ENCODE results near the gene VPS16. TPM values are rescaled to one million over a fixed set of nuclear protein-coding genes. Genes with fewer than 3 reads are reported as not detected.
"Not testable (repeated sequence)": the region's sequence is repeated elsewhere in the genome, so short reads cannot be mapped to it uniquely, and the experiment has no call there.

Gene VPS16
- polyA plus RNA-seq, 4 donors, result 29.3 to 94.6 (median 51.6) TPM

DNA sequence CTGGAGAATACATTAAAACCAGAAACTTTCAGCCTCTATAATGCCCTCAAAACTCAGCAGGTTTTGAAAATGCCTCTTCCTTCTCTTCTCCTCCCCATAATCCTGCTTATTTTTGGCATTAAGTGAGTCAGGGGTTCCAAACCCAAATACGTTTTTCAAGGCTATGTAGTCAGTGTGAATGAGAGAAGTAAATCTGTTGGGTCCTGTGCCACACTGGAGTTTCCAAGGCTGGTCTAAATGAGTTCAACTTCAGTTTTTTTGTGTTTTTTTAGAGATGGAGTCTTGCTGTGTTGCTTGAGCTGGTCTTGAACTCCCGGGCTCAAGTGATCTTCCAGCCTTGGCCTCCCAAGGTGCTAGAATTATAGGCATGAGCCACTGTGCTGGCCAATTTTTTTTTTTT is 53.7 kb downstream of the VPS16 start:
- 91 to 95% (median 92%) methylated on average over 2 of the region's 2 CpGs for WGBS, 3 donors
- no peak overlapping the region for H3K27ac ChIP-seq (ENCODE audit: low read depth in 1 of 3, low read length in 2 of 3)
- peaks cover 3 to 5% (median 3%) of the 10 kb centered on the region in 3 donors for H3K4me1 ChIP-seq (ENCODE audit: control insufficient read depth in 3 of 3, insufficient read depth in 2 of 3, low read depth in 1 of 3, low read length in 2 of 3)
- no peak for FAIRE-seq
- H3K36me3 ChIP-seq (ENCODE audit: control insufficient read depth in 3 of 3, insufficient read depth in 2 of 3, low read depth in 1 of 3, low read length in 3 of 3), result peaks cover 0 to 3% (median 0%) of the 10 kb centered on the region in 3 donors
- no peak for DNase-seq
- H3K27me3 ChIP-seq (ENCODE audit: control insufficient read depth in 3 of 3, insufficient read depth in 3 of 3, low read length in 3 of 3), result no peaks in the 10 kb centered on the region
- H3K4me3 ChIP-seq (ENCODE audit: low read depth in 1 of 3, low read length in 3 of 3), result no peak overlapping the region
- peaks cover 0 to 8% of the 10 kb centered on the region in 2 donors for H3K9me3 ChIP-seq (ENCODE audit: control insufficient read depth in 2 of 2, insufficient read depth in 1 of 2, low read depth in 1 of 2, low read length in 1 of 2)

DNA sequence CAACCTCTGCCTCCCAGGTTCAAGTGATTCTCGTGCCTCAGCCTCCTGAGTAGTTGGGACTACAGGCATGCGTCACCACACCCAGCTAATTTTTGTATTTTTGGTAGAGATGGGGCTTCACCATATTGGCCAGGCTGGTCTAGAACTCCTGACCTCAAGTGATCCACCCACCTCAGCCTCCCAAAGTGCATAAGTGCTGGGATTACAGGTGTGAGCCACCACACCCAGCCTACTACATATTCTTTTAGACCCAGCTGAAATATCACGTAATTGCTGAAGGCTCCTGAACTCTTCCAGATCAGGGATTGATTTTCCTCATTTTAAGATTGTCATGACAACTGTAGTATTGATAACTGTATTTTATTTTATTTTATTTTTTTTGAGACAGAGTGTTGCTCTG is 54.6 kb downstream of the VPS16 start:
- H3K27me3 ChIP-seq (ENCODE audit: control insufficient read depth in 3 of 3, insufficient read depth in 3 of 3, low read length in 3 of 3); H3K4me3 ChIP-seq (ENCODE audit: low read depth in 1 of 3, low read length in 3 of 3); H3K27ac ChIP-seq (ENCODE audit: low read depth in 1 of 3, low read length in 2 of 3); H3K9me3 ChIP-seq (ENCODE audit: control insufficient read depth in 2 of 2, insufficient read depth in 1 of 2, low read depth in 1 of 2, low read length in 1 of 2); H3K4me1 ChIP-seq (ENCODE audit: control insufficient read depth in 3 of 3, insufficient read depth in 2 of 3, low read depth in 1 of 3, low read length in 2 of 3); FAIRE-seq; H3K36me3 ChIP-seq (ENCODE audit: control insufficient read depth in 3 of 3, insufficient read depth in 2 of 3, low read depth in 1 of 3, low read length in 3 of 3); DNase-seq: not testable (repeated sequence)
- WGBS, 3 donors, result 94 to 97% (median 95%) methylated on average over 3 of the region's 3 CpGs

DNA sequence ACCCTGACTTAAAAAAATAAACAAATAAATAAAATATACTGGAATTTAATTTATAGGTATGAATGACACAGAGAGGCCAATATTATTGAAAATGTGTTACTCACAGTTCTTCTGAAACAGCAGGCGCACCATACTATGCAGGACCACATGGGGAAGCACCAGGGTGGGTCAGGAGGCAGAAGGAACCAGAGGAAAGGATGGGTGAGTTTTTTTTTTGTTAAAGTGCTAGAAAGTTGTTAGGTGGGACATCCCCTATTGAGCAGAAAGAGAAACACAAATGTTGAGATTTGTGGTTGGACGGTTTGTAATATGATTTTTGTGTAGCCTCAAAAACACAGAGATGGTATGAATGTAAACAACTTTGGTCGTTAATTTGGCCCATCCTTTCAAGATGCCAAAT is 58.7 kb downstream of the VPS16 start:
- H3K4me3 ChIP-seq (ENCODE audit: low read depth in 1 of 3, low read length in 3 of 3), result no peak overlapping the region
- H3K4me1 ChIP-seq (ENCODE audit: control insufficient read depth in 3 of 3, insufficient read depth in 2 of 3, low read depth in 1 of 3, low read length in 2 of 3), result no peaks in the 10 kb centered on the region
- no peak for DNase-seq
- no peak for FAIRE-seq
- H3K27me3 ChIP-seq (ENCODE audit: control insufficient read depth in 3 of 3, insufficient read depth in 3 of 3, low read length in 3 of 3), result no peaks in the 10 kb centered on the region
- no peak overlapping the region for H3K27ac ChIP-seq (ENCODE audit: low read depth in 1 of 3, low read length in 2 of 3)
- WGBS, 3 donors, result 78 to 88% (median 80%) methylated on average over 3 of the region's 3 CpGs
- H3K9me3 ChIP-seq (ENCODE audit: control insufficient read depth in 2 of 2, insufficient read depth in 1 of 2, low read depth in 1 of 2, low read length in 1 of 2), result peaks cover 0 to 8% of the 10 kb centered on the region in 2 donors
- H3K36me3 ChIP-seq (ENCODE audit: control insufficient read depth in 3 of 3, insufficient read depth in 2 of 3, low read depth in 1 of 3, low read length in 3 of 3), result peaks cover 0 to 6% (median 2%) of the 10 kb centered on the region in 3 donors

DNA sequence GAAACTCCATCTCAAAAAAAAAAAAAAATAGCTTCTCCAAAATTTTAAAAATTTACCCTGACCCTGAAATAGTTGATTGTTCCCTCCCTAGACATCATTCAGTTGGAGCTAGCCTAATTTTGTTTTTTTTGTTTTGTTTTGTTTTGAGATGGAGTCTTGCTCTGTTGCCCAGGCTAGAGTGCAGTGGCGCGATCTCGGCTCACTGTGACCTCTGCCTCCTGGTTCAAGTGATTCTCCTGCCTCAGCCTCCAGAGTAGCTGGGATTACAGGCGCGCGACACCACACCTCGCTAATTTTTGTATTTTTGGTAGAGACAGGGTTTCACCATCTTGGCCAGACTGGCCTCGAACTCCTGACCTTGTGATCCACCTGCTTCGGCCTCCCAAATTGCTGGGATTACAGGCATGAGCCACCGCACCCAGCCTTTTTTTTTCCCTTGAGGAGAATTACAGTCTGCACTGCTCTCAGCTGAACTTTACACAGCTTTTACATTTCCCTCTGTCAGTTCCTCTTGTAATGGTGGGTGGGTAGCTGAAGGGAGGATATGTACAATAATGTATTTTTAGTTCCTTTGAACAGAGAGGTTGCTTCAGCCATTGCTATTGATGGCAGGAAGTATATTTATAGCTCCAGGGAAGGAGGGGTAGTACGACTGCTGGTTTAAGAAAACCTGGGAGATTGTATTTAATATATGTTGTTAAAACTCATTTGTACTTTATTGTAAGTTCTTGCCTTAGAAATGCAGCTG is 60.5 kb downstream of the VPS16 start:
- FAIRE-seq (no peak), DNase-seq (no peak)
- H3K27ac ChIP-seq (ENCODE audit: low read depth in 1 of 3, low read length in 2 of 3), result no peak overlapping the region
- 77 to 91% (median 90%) methylated on average over 11 of the region's 11 CpGs for WGBS, 3 donors
- H3K36me3 ChIP-seq (ENCODE audit: control insufficient read depth in 3 of 3, insufficient read depth in 2 of 3, low read depth in 1 of 3, low read length in 3 of 3), result peaks cover 0 to 3% (median 2%) of the 10 kb centered on the region in 3 donors
- no peak overlapping the region for H3K4me3 ChIP-seq (ENCODE audit: low read depth in 1 of 3, low read length in 3 of 3)
- no peaks in the 10 kb centered on the region for H3K4me1 ChIP-seq (ENCODE audit: control insufficient read depth in 3 of 3, insufficient read depth in 2 of 3, low read depth in 1 of 3, low read length in 2 of 3)
- H3K9me3 ChIP-seq (ENCODE audit: control insufficient read depth in 2 of 2, insufficient read depth in 1 of 2, low read depth in 1 of 2, low read length in 1 of 2), result no peaks in the 10 kb centered on the region
- H3K27me3 ChIP-seq (ENCODE audit: control insufficient read depth in 3 of 3, insufficient read depth in 3 of 3, low read length in 3 of 3), result no peaks in the 10 kb centered on the region

DNA sequence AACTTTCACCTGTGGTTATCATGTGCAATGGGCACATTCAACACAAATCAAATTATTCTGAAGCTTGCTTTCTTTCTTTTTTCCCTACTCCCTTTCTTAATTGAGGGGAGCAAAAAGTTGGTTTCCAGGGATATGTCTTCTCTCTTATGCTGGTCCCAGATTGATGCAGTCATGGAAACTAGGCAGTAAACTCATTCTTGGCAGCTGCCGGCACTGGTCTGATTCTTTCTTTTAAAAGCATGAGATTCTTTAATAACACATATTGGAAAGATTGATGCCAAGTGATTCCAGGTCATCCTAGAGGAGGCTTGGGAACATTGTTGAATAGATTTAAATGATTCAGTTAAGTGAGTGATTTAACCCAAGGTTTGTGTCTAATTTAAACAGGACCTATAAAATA is 61.7 kb downstream of the VPS16 start:
- Histone ChIP-seq H3K4me3 (ENCODE audit: low read depth in 1 of 3, low read length in 3 of 3) (no peak overlapping the region), H3K27me3 (ENCODE audit: control insufficient read depth in 3 of 3, insufficient read depth in 3 of 3, low read length in 3 of 3) (no peaks in the 10 kb centered on the region), H3K36me3 (ENCODE audit: control insufficient read depth in 3 of 3, insufficient read depth in 2 of 3, low read depth in 1 of 3, low read length in 3 of 3) (peaks cover 0 to 3% (median 2%) of the 10 kb centered on the region in 3 donors), H3K27ac (ENCODE audit: low read depth in 1 of 3, low read length in 2 of 3) (no peak overlapping the region), H3K4me1 (ENCODE audit: control insufficient read depth in 3 of 3, insufficient read depth in 2 of 3, low read depth in 1 of 3, low read length in 2 of 3) (no peaks in the 10 kb centered on the region), H3K9me3 (ENCODE audit: control insufficient read depth in 2 of 2, insufficient read depth in 1 of 2, low read depth in 1 of 2, low read length in 1 of 2) (no peaks in the 10 kb centered on the region)
- DNase-seq, result no peak
- 0 to 80% (median 15%) methylated on average over 1 of the region's 1 CpG for WGBS, 3 donors
- FAIRE-seq, result no peak

DNA sequence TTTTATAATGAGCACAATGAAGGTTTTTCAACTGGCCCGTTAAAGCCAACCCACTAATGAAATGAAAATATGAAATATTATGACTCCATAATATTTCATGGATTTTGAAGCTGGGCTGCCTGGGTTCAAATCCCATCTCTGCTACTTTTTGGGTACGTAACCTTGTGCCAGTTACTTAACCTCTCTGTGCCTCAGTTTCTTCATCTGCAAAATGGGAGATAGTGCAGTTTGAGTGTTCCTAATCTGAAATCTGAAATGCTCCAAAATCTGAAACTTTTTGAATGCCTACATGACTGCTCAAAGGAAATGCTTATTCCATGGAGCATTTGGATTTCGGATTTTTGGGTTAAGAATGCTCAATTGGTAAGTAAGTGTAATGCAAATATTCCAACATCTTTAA is 62.3 kb downstream of the VPS16 start:
- Histone ChIP-seq H3K9me3 (ENCODE audit: control insufficient read depth in 2 of 2, insufficient read depth in 1 of 2, low read depth in 1 of 2, low read length in 1 of 2) (no peaks in the 10 kb centered on the region), H3K4me1 (ENCODE audit: control insufficient read depth in 3 of 3, insufficient read depth in 2 of 3, low read depth in 1 of 3, low read length in 2 of 3) (no peaks in the 10 kb centered on the region), H3K27me3 (ENCODE audit: control insufficient read depth in 3 of 3, insufficient read depth in 3 of 3, low read length in 3 of 3) (no peaks in the 10 kb centered on the region), H3K27ac (ENCODE audit: low read depth in 1 of 3, low read length in 2 of 3) (no peak overlapping the region), H3K36me3 (ENCODE audit: control insufficient read depth in 3 of 3, insufficient read depth in 2 of 3, low read depth in 1 of 3, low read length in 3 of 3) (peaks cover 0 to 3% (median 2%) of the 10 kb centered on the region in 3 donors), H3K4me3 (ENCODE audit: low read depth in 1 of 3, low read length in 3 of 3) (no peak overlapping the region)
- 93 to 97% (median 97%) methylated on average over 3 of the region's 3 CpGs for WGBS, 3 donors
- DNase-seq, result no peak
- FAIRE-seq, result no peak

DNA sequence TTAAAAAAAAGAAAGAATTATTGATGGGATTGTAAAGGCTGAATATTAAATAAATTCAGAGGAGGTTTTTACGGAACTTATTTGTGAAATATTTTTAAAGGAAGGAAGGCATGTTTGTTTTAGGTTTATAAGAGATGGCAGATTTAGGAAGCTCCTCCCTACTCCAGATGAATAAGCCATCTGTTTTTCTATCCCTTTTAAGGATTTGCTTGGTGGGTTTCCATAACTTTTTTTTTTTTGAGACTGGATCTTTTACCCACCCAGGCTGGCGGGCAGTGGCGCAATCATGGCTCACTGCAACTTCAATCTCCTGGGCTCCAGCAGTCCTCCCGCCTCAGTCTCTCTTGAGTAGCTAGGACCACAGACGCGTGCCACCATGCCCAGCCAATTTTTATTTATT is 63.1 kb downstream of the VPS16 start:
- peaks cover 0 to 3% (median 2%) of the 10 kb centered on the region in 3 donors for H3K36me3 ChIP-seq (ENCODE audit: control insufficient read depth in 3 of 3, insufficient read depth in 2 of 3, low read depth in 1 of 3, low read length in 3 of 3)
- H3K4me1 ChIP-seq (ENCODE audit: control insufficient read depth in 3 of 3, insufficient read depth in 2 of 3, low read depth in 1 of 3, low read length in 2 of 3), result no peaks in the 10 kb centered on the region
- WGBS, 3 donors, result 97 to 99% (median 99%) methylated on average over 6 of the region's 6 CpGs
- no peak overlapping the region for H3K27ac ChIP-seq (ENCODE audit: low read depth in 1 of 3, low read length in 2 of 3)
- no peak for FAIRE-seq
- DNase-seq, result no peak
- H3K4me3 ChIP-seq (ENCODE audit: low read depth in 1 of 3, low read length in 3 of 3), result no peak overlapping the region
- no peaks in the 10 kb centered on the region for H3K27me3 ChIP-seq (ENCODE audit: control insufficient read depth in 3 of 3, insufficient read depth in 3 of 3, low read length in 3 of 3)
- H3K9me3 ChIP-seq (ENCODE audit: control insufficient read depth in 2 of 2, insufficient read depth in 1 of 2, low read depth in 1 of 2, low read length in 1 of 2), result no peaks in the 10 kb centered on the region

DNA sequence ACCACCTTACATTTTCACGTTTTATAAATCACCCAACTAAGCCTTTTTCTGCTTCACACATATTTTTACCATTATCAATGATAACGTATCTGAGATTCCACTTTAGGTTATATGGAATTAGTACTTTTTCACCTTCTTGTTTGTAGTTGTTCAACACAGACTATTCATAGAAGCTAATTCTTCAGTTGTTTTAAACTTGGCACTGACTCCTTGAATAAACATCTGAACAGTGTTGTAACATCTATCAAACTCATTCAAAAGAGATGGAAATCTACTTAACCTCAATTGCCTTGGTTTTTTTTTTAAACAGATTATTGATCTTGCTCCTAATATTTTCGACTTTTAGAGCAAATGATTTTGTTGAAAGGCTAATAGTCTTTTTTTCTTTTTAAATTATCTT is 67.0 kb downstream of the VPS16 start:
- DNase-seq (no peak), FAIRE-seq (peak; percentile 30)
- H3K27ac ChIP-seq (ENCODE audit: low read depth in 1 of 3, low read length in 2 of 3), result no peak overlapping the region
- peaks cover 0 to 2% (median 0%) of the 10 kb centered on the region in 3 donors for H3K36me3 ChIP-seq (ENCODE audit: control insufficient read depth in 3 of 3, insufficient read depth in 2 of 3, low read depth in 1 of 3, low read length in 3 of 3)
- H3K27me3 ChIP-seq (ENCODE audit: control insufficient read depth in 3 of 3, insufficient read depth in 3 of 3, low read length in 3 of 3), result no peaks in the 10 kb centered on the region
- no peaks in the 10 kb centered on the region for H3K9me3 ChIP-seq (ENCODE audit: control insufficient read depth in 2 of 2, insufficient read depth in 1 of 2, low read depth in 1 of 2, low read length in 1 of 2)
- no peaks in the 10 kb centered on the region for H3K4me1 ChIP-seq (ENCODE audit: control insufficient read depth in 3 of 3, insufficient read depth in 2 of 3, low read depth in 1 of 3, low read length in 2 of 3)
- H3K4me3 ChIP-seq (ENCODE audit: low read depth in 1 of 3, low read length in 3 of 3), result no peak overlapping the region
- 78 to 82% (median 78%) methylated on average over 3 of the region's 3 CpGs for WGBS, 3 donors

DNA sequence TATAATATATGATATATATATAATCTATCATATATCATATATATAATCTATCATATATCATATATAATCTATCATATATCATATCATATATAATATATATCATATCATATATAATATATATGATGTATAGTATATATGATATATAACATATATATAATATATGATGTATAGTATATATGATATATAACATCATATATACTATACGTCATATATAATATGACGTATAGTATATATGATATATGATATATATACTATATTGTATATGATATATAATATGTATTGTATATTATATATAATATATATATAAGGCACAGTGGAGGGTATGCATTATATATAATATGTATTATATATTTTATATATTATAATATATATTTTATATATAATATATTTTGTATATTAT is 69.4 kb downstream of the VPS16 start:
- Histone ChIP-seq H3K4me1 (ENCODE audit: control insufficient read depth in 3 of 3, insufficient read depth in 2 of 3, low read depth in 1 of 3, low read length in 2 of 3) (no peaks in the 10 kb centered on the region), H3K4me3 (ENCODE audit: low read depth in 1 of 3, low read length in 3 of 3) (no peak overlapping the region), H3K9me3 (ENCODE audit: control insufficient read depth in 2 of 2, insufficient read depth in 1 of 2, low read depth in 1 of 2, low read length in 1 of 2) (no peaks in the 10 kb centered on the region), H3K27me3 (ENCODE audit: control insufficient read depth in 3 of 3, insufficient read depth in 3 of 3, low read length in 3 of 3) (no peaks in the 10 kb centered on the region), H3K36me3 (ENCODE audit: control insufficient read depth in 3 of 3, insufficient read depth in 2 of 3, low read depth in 1 of 3, low read length in 3 of 3) (no peaks in the 10 kb centered on the region), H3K27ac (ENCODE audit: low read depth in 1 of 3, low read length in 2 of 3) (no peak overlapping the region)
- DNase-seq (no peak), FAIRE-seq (no peak)
- 98 to 100% (median 100%) methylated on average over 2 of the region's 2 CpGs for WGBS, 3 donors
